Ascending aorta (tissue), 2 donors: ENCODE results near the gene SLBP. TPM values are rescaled to one million over a fixed set of nuclear protein-coding genes. Genes with fewer than 3 reads are reported as not detected.

Experiments used
- DNase-seq, 2 donors: peaks; one replicate each; pipeline ENCODE4 v3.0.0-alpha.2; 2019; ENCODE audit warnings: low spot score in 2 of 2
- H3K27ac ChIP-seq, 2 donors: fragments of 200-600 bp; sonication (generic); one replicate each; pipeline ENCODE4 v1.5.1; 2016 to 2017; ENCODE audit warnings: mild to moderate bottlenecking in 1 of 2
- H3K27me3 ChIP-seq: fragments of 200-600 bp; sonication (generic); one replicate; pipeline ENCODE4 v1.5.1; 2017
- H3K36me3 ChIP-seq, 2 donors: fragments of 200-600 bp; sonication (generic); one replicate each; pipeline ENCODE4 v1.5.1; 2016
- H3K4me1 ChIP-seq, 2 donors: fragments of 200-600 bp; sonication (generic); one replicate each; pipeline ENCODE4 v1.5.1; 2016 to 2017; ENCODE audit warnings: mild to moderate bottlenecking in 1 of 2
- H3K4me3 ChIP-seq, 2 donors: fragments of 200-600 bp; sonication (generic); one replicate each; pipeline ENCODE4 v1.5.1; 2016 to 2017; ENCODE audit warnings: mild to moderate bottlenecking in 1 of 2
- H3K9me3 ChIP-seq, 2 donors: fragments of 200-600 bp; sonication (generic); one replicate each; pipeline ENCODE4 v1.5.1; 2016
- intact Hi-C: fragments of 100-400 bp; cut with DNase I; formaldehyde crosslinking; loops from one replicate; pipeline ENCODE4 v1.15.1; 2023
- total RNA-seq: library from RNA; depleted of rRNA; stranded (reverse); fragments of >200 nt; gene quantifications from one replicate; pipeline ENCODE4 v1.1.0, GENCODE V29; 2016
- TF ChIP-seq, protein P1 (sequence below), 3 experiments: fragments of 200-600 bp in 2 of 3; fragments of 450-650 bp in 1 of 3; sonication (generic) in 2 of 3; IDR thresholded peaks; one replicate each; pipeline ENCODE4 v1.5.1; 2016 to 2019; ENCODE audit warnings: antibody characterized with exemption in 3 of 3, mild to moderate bottlenecking in 1 of 3, moderate library complexity in 1 of 3

The SLBP gene
- total RNA-seq, 1 donor from 2014 or later: 218 TPM

DNA sequence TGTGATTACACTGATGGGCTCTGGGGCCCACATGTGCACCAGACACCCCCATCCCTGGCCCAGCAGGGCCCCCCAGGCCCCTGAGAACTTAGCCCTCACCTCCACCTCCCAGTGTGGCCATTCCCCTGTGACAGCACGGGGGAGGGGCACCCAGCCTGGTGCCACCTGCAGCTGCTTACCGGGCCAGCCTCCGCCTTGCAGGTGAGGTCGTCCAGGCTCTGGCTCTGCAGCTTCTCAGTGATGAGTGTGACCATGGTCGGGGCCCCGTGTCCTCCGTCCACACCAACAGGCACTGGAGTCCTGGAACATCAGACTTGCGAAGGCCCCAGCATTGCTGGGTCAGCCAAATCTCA is 43.7 kb downstream of the SLBP start:
- no peaks in the 10 kb centered on the region for H3K9me3 ChIP-seq
- DNase-seq: no peak
- no peak overlapping the region for H3K4me3 ChIP-seq
- TF ChIP-seq, protein P1, sequence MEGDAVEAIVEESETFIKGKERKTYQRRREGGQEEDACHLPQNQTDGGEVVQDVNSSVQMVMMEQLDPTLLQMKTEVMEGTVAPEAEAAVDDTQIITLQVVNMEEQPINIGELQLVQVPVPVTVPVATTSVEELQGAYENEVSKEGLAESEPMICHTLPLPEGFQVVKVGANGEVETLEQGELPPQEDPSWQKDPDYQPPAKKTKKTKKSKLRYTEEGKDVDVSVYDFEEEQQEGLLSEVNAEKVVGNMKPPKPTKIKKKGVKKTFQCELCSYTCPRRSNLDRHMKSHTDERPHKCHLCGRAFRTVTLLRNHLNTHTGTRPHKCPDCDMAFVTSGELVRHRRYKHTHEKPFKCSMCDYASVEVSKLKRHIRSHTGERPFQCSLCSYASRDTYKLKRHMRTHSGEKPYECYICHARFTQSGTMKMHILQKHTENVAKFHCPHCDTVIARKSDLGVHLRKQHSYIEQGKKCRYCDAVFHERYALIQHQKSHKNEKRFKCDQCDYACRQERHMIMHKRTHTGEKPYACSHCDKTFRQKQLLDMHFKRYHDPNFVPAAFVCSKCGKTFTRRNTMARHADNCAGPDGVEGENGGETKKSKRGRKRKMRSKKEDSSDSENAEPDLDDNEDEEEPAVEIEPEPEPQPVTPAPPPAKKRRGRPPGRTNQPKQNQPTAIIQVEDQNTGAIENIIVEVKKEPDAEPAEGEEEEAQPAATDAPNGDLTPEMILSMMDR (IDR thresholded peaks at IDR 0.05): no peak
- H3K27ac ChIP-seq: no peak overlapping the region
- no peaks in the 10 kb centered on the region for H3K4me1 ChIP-seq
- no peaks in the 10 kb centered on the region for H3K36me3 ChIP-seq
- intact Hi-C loops: no loop called here
- H3K27me3 ChIP-seq: no peaks in the 10 kb centered on the region

DNA sequence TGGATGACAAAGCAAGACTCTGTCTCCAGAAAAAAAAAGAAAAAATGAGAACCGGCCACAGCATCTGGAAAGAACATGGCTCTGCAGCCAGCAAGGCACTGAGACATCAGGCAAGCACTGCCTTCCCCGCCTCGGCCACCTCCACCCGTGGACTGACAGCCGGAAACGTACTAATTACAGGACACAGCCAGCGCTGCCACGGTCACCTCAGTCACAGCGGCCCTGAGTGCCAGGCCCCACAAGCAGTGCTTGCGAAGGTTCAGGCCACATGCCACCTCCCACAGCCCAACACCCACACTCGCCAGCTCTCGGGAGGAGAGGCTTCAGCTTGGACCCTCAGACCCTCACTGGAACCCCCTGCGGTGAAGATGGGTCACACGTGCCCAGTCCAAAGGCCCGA is 44.8 kb downstream of the SLBP start:
- intact Hi-C loops: no loop called here
- Histone ChIP-seq H3K27me3 (no peaks in the 10 kb centered on the region), H3K27ac (no peak overlapping the region), H3K36me3 (no peaks in the 10 kb centered on the region), H3K9me3 (no peaks in the 10 kb centered on the region), H3K4me3 (no peak overlapping the region), H3K4me1 (no peaks in the 10 kb centered on the region)
- DNase-seq: no peak
- TF ChIP-seq, protein P1 (IDR thresholded peaks at IDR 0.05): no peak

DNA sequence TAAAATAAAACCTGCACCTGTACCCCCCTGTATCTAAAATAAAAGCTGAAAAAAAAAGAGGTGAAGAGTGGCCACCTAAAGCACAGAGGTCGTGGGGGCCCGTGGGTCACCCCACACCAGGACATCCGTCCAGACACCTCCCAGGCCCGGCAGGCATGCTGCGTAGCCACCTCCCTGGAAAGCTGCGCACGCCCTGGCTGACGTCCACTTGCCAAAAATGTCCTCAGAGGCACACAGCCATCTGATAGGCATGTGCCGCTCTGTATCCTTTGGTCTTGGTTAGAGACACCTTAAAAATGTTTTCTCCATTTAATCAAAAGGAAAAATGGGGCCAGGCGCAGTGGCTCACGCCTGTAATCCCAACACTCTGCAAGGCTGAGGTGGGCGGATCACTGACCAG is 45.7 kb downstream of the SLBP start:
- TF ChIP-seq, protein P1 (IDR thresholded peaks at IDR 0.05): no peak
- DNase-seq: no peak
- Histone ChIP-seq H3K27ac (no peak overlapping the region), H3K27me3 (no peaks in the 10 kb centered on the region), H3K4me1 (no peaks in the 10 kb centered on the region), H3K4me3 (no peak overlapping the region), H3K36me3 (no peaks in the 10 kb centered on the region), H3K9me3 (no peaks in the 10 kb centered on the region)
- intact Hi-C loops: no loop called here

DNA sequence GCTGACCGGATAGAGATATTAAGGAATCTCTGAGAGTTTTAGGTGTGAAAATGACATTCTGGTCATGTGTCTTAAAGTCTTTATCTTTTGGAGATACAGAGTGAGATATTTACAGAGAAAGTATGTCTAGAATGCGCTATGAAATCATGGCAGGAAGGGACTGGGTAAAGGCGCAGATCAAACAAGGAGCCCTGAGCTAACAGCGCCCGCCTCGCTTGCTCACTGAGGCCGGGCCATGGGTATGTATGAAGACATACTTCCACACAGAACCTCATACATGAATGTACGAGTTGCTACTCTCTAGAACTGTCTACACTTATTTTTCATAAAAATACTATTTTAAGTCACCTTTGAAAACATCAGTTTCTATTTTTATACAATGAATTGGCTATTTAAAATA is 48.0 kb downstream of the SLBP start:
- TF ChIP-seq, protein P1 (IDR thresholded peaks at IDR 0.05): no peak
- H3K27me3 ChIP-seq: no peaks in the 10 kb centered on the region
- no peak overlapping the region for H3K4me3 ChIP-seq
- H3K9me3 ChIP-seq: no peaks in the 10 kb centered on the region
- H3K4me1 ChIP-seq: no peaks in the 10 kb centered on the region
- no peaks in the 10 kb centered on the region for H3K36me3 ChIP-seq
- DNase-seq: no peak
- intact Hi-C loops: no loop called here
- no peak overlapping the region for H3K27ac ChIP-seq

DNA sequence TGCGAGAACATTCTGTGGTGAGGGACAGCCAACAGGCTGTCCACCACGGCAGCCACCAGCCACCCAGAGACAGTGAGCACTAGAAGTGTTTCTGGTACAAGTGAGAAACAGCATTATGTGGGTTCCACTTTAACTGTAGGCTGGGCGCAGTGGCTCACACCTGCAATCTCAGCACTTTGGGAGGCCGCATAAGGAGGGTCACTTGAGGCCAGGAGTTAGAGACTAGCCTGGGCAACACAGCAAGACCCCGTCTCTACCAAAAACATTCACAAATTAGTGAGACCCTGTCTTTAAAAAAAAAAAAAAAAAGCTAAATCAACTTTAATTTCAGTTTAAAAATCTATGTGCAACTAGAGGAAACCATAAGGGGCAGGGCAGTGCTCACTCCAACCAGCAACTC is 48.6 kb downstream of the SLBP start:
- H3K27me3 ChIP-seq: no peaks in the 10 kb centered on the region
- no peak overlapping the region for H3K4me3 ChIP-seq
- no peak for DNase-seq
- H3K27ac ChIP-seq: no peak overlapping the region
- intact Hi-C loops: no loop called here
- H3K9me3 ChIP-seq: no peaks in the 10 kb centered on the region
- H3K36me3 ChIP-seq: no peaks in the 10 kb centered on the region
- H3K4me1 ChIP-seq: no peaks in the 10 kb centered on the region
- TF ChIP-seq, protein P1 (IDR thresholded peaks at IDR 0.05): no peak

DNA sequence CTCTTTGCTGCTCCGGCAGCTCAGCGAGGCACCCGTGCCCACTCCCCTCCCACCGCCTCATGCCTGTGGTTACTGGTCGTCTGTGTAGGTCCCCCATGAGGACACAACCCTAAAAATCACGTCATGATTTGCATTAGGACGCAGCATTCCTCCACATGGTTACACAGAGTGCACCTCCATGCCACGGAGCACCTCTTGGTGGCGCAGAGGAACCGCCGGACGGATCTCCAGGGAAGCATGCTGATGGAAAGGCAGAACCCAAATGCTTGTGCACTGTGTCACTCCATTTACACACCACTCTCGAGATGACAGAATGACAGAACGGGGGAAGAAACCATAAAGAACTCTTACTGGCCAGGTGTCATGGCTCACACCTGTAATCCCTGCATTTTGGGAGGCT is 50.4 kb downstream of the SLBP start:
- TF ChIP-seq, protein P1 (IDR thresholded peaks at IDR 0.05): no peak
- intact Hi-C loops: no loop called here
- H3K27ac ChIP-seq: no peak overlapping the region
- H3K9me3 ChIP-seq: no peaks in the 10 kb centered on the region
- no peak for DNase-seq
- H3K36me3 ChIP-seq: no peaks in the 10 kb centered on the region
- H3K27me3 ChIP-seq: no peaks in the 10 kb centered on the region
- H3K4me3 ChIP-seq: no peak overlapping the region
- H3K4me1 ChIP-seq: no peaks in the 10 kb centered on the region
